Measurements from ENCODE around the gene SORCS3.

SORCS3 gene

DNA sequence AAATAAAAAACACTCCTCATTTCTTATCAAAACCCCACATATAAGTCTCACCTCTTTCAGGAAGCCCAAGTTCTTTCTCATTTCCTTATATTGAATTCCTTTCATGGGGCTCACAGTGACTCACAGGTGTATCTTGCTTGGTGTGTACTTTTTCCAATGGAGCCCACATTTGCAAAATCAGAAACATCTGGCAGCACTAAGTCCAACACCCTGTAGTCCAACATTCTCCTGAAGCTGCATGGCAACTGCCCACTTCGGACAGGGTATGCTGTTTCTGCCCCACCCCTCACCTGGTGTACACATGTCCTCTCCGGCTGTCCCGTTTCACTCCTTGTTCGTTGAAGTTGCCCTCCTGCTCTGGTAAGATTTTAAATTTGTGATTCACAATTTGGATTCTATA, 544.1 kb downstream of the SORCS3 start:
- DNase-seq (ENCODE audit: low read depth) = no peak

GRCh38 chr10:105187243-105187642, 546.2 kb downstream of the SORCS3 start:
- no peak for DNase-seq (ENCODE audit: low read depth)

DNA sequence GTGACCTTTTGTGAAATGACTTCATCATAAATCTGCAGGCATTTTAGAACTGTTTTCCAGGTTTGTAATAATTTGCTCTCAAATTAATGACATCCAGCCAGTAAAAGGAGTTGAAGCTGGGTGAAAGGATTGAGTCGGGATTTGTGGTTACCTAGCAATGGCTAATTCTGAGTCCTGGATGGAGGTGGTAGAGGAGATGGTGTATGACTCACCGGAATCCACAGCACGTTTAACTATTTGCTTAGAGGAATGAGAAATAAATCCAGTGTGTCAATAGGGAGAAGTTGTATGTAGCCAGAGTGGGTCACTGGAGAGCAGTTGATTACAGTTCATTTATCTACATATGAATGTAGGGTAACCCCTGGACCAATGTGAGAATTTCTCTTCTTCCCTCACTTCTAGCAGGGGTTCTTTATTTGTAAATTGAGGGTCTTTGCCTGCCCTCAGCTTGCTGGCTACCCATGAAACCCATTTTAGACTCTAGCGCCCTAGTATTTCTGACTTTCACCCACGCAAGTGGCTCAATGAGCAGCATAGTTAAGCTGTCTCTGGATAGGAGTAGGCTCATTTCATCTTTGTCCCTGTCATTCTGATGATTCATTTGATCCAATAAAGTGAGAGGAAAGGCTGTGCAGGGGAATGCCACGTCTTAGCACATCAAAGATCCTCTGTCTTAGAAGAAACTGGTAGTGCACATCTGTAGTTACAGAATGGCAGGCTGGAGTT, 547.8 kb downstream of the SORCS3 start:
- DNase-seq (ENCODE audit: low read depth) = no peak

DNA sequence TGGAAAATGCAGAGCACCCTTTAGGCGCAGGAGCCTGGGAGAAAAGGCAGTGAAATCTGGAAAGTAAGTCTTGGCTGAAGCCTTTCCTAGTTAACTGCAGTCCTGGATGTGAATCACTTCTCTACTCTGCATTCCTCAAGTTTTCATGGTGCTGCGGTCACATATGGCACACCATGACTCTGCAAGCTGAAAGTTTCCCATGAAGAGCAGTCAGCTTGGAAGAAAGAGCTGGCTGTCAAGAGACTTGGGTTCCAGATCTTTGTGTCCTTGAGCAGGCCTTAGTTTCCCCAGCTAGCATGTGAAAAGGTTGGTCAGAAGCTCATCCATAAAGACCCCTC, 548.3 kb downstream of the SORCS3 start:
- no peak for DNase-seq (ENCODE audit: low read depth)

DNA sequence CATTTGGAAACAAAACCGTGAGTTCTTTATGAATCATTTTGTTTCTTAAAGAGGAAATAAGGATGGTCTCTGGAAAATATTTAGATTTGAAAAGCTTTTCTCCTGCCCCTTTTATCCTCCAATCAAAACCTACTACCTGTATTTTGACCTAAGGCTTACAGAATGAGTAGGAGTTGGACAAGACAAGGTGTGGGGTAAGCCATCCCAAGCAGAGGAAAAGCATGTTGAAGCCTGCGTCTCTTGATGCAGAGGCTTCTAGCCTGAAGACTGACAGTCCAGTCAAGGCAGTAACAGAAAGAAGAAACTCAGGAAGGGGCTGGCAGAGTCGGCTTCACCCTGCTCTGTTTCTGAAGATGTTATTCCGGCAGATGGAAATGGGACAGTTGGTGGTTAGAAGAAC, 551.1 kb downstream of the SORCS3 start:
- DNase-seq (ENCODE audit: low read depth) = no peak

DNA sequence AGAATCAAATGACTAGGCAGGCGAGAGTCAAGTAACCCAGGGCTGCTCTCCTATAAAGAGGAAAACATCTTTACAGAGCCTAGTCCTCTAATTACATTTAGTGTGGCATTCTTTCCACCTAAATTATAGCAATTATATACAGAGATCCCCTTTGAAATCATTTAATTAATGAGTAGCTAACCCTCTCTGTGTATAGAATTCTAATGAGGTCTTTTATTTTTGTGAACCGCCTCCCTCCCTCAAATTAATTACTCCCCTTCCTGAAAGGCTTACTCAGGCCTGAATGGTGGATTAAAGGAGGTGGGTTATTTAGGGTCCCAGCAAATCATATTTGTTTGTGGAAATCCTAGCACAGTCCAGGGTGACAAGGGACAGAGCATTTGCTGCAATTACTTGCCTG, 551.8 kb downstream of the SORCS3 start:
- no peak for DNase-seq (ENCODE audit: low read depth)

- DNase-seq (ENCODE audit: low read depth) = no peak
Observed at GRCh38 chr10:105195831-105196230, 554.7 kb downstream of the SORCS3 start.

DNA sequence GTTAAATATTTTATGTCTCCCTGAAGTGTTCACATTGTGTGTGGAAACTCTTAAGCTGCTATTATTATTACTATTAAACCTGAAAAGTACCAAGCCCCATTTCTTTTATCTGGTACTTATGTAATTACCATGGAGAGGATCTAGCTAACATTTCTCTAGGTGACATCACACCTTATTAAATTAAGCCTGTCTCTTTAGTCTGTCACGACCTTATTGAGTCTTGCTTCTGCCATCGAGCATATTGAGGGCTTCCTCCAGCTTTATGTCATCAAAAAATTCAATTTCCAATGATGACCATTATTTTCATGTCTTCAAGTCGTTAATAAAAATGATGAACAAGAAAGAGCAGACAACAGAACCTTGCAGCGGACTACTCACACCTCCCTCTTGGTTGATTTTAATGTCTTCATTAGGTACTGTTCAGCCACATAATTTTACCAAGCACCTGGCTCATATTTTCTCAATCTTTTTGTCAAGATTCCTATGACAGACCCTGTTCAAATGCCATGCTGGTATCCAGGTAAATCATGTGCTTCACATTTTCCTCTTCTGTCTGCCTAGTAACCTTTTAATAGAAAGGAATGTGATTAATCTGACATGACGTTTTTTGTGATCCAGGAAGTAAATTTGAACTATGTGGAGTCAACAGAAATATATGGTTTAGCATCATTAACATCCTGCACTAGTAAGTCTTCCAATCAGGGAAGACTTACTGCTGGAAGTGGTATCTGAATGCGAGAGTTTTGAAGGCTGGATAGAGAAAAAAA, 556.7 kb downstream of the SORCS3 start:
- no peak for DNase-seq (ENCODE audit: low read depth)

DNA sequence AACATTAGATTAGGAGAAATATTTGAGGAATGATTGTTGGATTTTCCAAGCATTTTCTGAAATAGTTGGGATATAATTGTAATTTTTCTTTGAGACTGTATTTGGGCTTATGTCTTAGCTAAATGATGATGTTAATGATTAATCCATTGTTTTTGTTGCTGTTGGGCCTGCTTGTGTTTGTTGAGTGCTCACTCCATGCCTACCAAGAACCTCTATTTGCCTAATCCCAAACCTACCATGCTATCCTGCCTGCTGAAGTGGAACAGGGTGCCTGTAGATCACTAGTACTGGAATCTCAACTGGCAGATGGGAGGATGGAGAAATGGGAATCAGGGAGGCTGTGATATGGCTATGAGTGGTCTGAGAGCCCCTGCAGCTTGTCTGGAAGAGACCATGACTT, 565.5 kb downstream of the SORCS3 start:
- no peak for DNase-seq (ENCODE audit: low read depth)

GRCh38 chr10:105207476-105207995, 566.4 kb downstream of the SORCS3 start:
- no peak for DNase-seq (ENCODE audit: low read depth)

DNA sequence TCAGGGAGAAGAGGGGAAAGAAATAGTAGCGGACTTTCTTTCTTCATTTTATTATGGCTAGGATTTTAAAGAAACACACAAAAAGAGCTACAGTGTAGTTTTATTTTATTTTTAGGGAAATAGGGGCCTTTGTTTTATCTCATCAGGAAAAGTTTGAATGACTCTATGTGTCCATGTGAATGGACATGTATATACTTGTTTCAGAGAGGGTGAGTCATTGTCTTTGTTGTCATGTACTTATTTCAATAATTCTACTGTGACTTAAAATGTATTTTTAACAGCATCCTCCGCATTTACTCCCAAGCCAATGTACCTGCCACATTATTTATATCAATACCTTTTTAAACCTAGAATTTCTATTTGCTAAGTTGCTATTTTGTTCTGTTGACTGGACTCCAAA, 569.5 kb downstream of the SORCS3 start:
- no peak for DNase-seq (ENCODE audit: low read depth)

DNA sequence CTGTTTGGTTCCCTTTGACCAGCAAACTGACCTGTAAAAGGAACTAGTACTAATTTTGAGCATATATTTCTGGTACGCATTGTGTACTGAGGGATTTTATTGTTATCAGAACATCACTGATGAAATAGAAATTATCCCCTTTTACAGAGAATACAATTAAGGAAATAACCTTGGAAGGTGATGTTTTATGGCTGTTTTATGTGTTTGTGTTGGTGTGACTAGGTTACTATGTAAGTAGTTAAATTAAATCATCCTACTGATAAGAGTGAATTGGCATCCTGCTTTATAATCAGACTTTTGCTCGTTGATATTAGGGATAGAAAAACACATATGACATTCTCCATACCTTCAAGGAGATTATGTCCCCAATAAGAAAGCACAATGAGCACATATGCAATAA, 596.6 kb downstream of the SORCS3 start:
- DNase-seq (ENCODE audit: low read depth) = no peak

DNA sequence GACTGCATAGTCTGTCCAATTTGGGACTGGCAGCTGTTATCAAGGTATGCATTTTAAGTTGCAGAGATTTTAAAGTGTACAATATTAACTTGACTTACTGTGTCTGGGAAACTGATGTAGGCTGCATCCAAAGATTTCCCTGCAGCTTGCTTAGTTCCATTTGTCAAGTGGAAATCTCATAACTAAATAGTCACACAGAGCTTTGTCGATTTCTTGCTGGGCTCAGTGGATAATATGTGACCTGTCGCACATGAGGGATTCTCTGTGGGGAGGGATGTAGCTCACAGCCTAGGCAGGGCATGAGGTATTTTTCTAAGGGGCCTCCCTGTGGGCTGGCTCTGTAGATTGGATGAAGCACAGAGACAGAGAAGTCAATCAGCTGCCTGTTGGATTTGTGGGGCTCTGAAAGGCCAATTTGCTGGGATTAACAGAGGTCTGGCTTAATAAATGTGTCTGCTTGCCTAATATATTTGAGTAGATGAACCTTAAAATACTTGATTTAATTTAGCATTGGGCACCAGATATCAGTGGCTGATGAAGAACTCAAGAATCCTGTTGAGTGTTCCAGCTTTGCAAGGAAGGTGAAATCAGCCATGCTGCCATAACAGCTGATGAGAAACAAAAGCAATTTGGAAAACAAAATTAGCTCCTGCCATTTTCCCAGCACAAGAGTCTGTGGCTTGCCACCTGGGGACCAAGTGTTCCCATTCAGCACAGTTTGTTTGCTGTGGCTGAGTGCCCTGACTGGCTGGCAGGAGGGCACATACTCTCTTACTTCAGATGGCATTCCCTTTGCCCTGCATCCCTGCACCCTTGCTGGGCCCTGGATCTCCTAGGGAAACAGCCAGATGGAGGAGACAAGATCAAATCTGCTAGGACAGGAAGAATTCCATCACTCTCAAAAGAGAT, 598.5 kb downstream of the SORCS3 start:
- no peak for DNase-seq (ENCODE audit: low read depth)

DNA sequence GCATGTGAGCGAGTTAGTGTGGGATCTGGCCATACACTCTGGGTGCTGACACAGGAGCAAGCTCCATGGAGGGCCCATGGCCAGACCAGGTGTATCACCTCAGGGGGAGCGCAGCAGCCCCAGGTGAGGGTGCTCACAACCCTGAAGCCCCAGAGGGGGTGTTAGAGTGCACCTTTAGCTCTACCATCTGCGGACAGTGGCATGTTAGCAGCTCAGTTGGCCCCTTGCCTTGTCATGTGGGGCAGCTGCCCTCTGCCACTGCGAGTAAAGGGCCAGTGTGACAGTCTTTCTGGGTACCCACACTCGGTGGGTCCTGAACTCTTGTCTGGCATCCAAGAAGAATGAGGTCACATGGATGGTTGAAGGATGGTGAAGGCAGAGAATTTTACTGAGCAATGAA, 600.2 kb downstream of the SORCS3 start:
- no peak for DNase-seq (ENCODE audit: low read depth)

DNA sequence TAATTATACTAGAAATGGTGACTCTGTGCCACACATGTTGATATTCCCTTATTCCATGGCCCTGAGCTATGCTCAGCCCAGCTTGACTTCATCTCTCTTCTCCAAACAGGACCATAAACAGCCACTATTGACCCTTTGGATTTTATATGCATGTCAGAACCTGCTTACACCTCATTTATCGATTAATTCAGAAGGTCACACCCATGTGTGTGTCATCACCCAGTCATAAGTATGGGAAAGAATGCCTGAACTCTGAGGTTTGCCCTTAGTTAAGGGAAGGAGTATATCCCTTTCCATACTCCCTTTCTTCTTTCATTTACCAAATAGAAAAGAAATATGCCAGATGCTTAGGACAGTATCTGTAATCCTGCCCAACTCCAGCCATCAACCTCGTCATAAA, 602.3 kb downstream of the SORCS3 start:
- DNase-seq (ENCODE audit: low read depth) = no peak

GRCh38 chr10:105243825-105244224, 602.7 kb downstream of the SORCS3 start:
- no peak for DNase-seq (ENCODE audit: low read depth)

DNA sequence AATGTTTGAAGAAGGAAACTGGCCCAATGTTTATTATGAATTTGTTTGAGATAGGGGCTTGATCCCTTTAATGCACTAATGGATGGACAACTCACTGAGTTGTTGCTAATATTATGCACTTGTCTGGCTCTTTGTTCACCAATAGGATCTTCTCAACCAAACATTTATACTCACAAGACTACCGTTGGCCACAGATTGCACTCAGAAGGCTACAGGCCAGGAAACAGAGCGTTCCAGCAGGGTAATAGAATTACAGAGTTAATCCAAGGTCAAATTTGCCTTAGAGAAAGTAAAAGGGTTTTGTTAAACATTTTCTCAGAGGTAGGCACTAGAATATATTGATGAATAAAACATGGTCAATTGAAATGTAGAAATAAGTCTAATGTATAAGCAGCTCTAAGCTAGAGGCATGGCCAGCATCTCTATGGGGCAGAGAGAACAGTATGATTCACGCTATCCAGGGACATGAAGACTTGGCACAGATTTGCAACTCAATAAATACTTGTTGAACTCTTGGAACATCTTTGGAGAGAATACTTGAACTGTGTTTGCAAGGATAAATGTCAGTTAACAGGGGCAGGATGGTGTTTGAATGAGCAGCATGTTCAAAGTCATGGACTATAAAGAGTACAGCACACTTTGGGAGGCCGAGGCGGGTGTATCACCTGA, 606.9 kb downstream of the SORCS3 start:
- DNase-seq (ENCODE audit: low read depth) = no peak

DNA sequence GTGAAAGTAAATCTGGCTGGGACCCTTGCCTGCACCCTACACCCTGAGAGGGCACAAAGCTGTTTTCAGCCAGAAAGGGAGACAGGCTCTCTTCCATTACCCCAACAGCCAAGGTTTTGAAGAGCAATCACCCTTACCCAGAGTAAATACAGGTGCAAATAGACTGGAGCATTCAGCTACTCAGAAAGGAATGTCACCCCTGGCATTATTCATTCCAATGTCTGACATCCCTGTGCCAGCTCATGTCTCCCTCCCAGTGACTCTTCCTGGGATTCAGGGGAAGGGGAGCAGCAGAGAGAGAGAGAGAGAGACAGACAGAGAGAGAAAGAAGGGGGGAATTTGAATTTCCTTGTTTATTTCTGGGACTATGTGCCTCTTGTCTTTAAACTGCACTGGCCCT, 611.8 kb downstream of the SORCS3 start:
- DNase-seq (ENCODE audit: low read depth) = no peak

- no peak for DNase-seq (ENCODE audit: low read depth)
Observed at GRCh38 chr10:105253515-105254212, 612.6 kb downstream of the SORCS3 start.

DNA sequence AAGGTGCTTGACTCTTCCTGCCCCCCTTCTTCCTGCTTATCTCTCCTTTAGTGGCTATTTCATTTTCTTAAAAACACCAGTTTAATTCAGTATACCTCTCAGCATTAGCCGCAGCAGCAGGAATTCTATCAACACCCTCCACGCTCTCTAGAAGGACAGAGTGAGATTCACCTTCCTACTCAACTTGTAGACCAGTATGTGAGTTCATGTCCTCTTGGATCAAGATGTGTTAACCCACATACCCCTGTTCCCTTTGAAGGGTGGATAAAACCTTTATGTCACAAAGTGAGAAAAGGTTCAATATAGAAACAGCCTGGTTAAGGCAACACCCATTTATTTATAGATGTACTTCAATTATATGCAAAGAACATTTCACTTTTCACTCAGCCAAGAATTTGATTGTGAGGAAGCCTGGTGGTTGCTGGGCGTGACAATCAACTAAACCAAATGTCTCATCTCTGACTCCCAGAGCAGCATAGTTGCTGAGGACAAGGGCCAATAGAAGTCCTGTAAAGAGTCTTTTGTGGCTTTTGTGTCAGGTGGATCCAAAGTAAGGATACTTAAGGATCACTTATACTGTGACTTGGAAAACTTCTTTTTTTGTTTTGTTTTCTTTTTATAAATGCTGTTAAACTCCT, 617.1 kb downstream of the SORCS3 start:
- DNase-seq (ENCODE audit: low read depth) = no peak

GRCh38 chr10:105258674-105259065, 617.6 kb downstream of the SORCS3 start:
- no peak for DNase-seq (ENCODE audit: low read depth)

Data from CMK (cell line).